ENCODE data around the gene CCP110. TPM values are rescaled to one million over a fixed set of nuclear protein-coding genes. Genes with fewer than 3 reads are reported as not detected.
A peak's percentile ranks its signal among the peaks of the same experiment; 100 is the strongest.
"Not testable (repeated sequence)": the region's sequence is repeated elsewhere in the genome, so short reads cannot be mapped to it uniquely, and the experiment has no call there.

CCP110 gene
- total and polyA plus RNA-seq, 2 experiments from 2014 or later: 4.3 to 9.2 TPM

- no peak overlapping the region for H3K4me2 ChIP-seq
- no peaks in the 10 kb centered on the region for H3K79me2 ChIP-seq
- H2AFZ ChIP-seq: no peak overlapping the region
- 82% methylated on average over 3 of the region's 3 CpGs for WGBS (ENCODE audit: low lambda C conversion rate, missing lambda C conversion rate)
- H3K9me3 ChIP-seq (ENCODE audit: low read depth): no peaks in the 10 kb centered on the region
- H3K9me2 ChIP-seq (replicated peaks; ENCODE audit: insufficient read depth): no peaks in the 10 kb centered on the region
- H3K36me3 ChIP-seq (replicated peaks; ENCODE audit: insufficient read depth, low read depth): no peaks in the 10 kb centered on the region
- H3K27ac ChIP-seq: no peak overlapping the region
- H3K4me1 ChIP-seq (ENCODE audit: insufficient read depth): no peaks in the 10 kb centered on the region
- peak; percentile 31 for DNase-seq (ENCODE audit: low spot score)
- no peak for TF ChIP-seq CTCF (IDR thresholded peaks at IDR 0.05; ENCODE audit: poor library complexity)
- no peak for TF ChIP-seq EZH2 (IDR thresholded peaks at IDR 0.05; ENCODE audit: borderline replicate concordance)
- H3K27me3 ChIP-seq: no peaks in the 10 kb centered on the region
- H4K20me1 ChIP-seq (ENCODE audit: insufficient read depth, poor library complexity, severe bottlenecking): no peaks in the 10 kb centered on the region
- no peak overlapping the region for H3K4me3 ChIP-seq
These were observed 18.5 kb downstream of the CCP110 start for GRCh38 chr16:19542138-19542821.

GRCh38 chr16:19543278-19543996 lies 19.7 kb downstream of the CCP110 start:
- H3K27me3 ChIP-seq; DNase-seq (ENCODE audit: low spot score); H4K20me1 ChIP-seq (ENCODE audit: insufficient read depth, poor library complexity, severe bottlenecking); H3K36me3 ChIP-seq (replicated peaks; ENCODE audit: insufficient read depth, low read depth); H3K27ac ChIP-seq; H3K9me3 ChIP-seq (ENCODE audit: low read depth); H3K9me2 ChIP-seq (replicated peaks; ENCODE audit: insufficient read depth); H3K4me2 ChIP-seq; H3K4me1 ChIP-seq (ENCODE audit: insufficient read depth); H3K79me2 ChIP-seq; H2AFZ ChIP-seq; H3K4me3 ChIP-seq: not testable (repeated sequence)
- WGBS (ENCODE audit: low lambda C conversion rate, missing lambda C conversion rate): 78% methylated on average over 10 of the region's 10 CpGs

GRCh38 chr16:19548144-19548543 lies 24.4 kb downstream of the CCP110 start:
- Histone ChIP-seq H3K9me3 (ENCODE audit: low read depth) (no peaks in the 10 kb centered on the region), H3K9me2 (replicated peaks; ENCODE audit: insufficient read depth) (no peaks in the 10 kb centered on the region), H2AFZ (no peak overlapping the region), H3K27me3 (no peaks in the 10 kb centered on the region), H3K4me1 (ENCODE audit: insufficient read depth) (no peaks in the 10 kb centered on the region), H3K4me2 (no peak overlapping the region), H3K27ac (no peak overlapping the region), H3K4me3 (no peak overlapping the region), H3K36me3 (replicated peaks; ENCODE audit: insufficient read depth, low read depth) (no peaks in the 10 kb centered on the region), H4K20me1 (ENCODE audit: insufficient read depth, poor library complexity, severe bottlenecking) (no peaks in the 10 kb centered on the region), H3K79me2 (no peaks in the 10 kb centered on the region)
- TF ChIP-seq EZH2 (IDR thresholded peaks at IDR 0.05; ENCODE audit: borderline replicate concordance) (no peak), EZH2phosphoT487 (IDR thresholded peaks at IDR 0.05; ENCODE audit: low read depth, severe bottlenecking, unreplicated experiment) (no peak), CTCF (IDR thresholded peaks at IDR 0.05; ENCODE audit: poor library complexity) (no peak)
- WGBS (ENCODE audit: low lambda C conversion rate, missing lambda C conversion rate): 96% methylated on average over 3 of the region's 3 CpGs
- DNase-seq (ENCODE audit: low spot score): no peak

GRCh38 chr16:19549673-19550072 lies 25.9 kb downstream of the CCP110 start:
- no peak for DNase-seq (ENCODE audit: low spot score)
- no peaks in the 10 kb centered on the region for H4K20me1 ChIP-seq (ENCODE audit: insufficient read depth, poor library complexity, severe bottlenecking)
- no peaks in the 10 kb centered on the region for H3K27me3 ChIP-seq
- no peaks in the 10 kb centered on the region for H3K4me1 ChIP-seq (ENCODE audit: insufficient read depth)
- no peak for TF ChIP-seq EZH2phosphoT487 (IDR thresholded peaks at IDR 0.05; ENCODE audit: low read depth, severe bottlenecking, unreplicated experiment)
- no peak for TF ChIP-seq CTCF (IDR thresholded peaks at IDR 0.05; ENCODE audit: poor library complexity)
- TF ChIP-seq EZH2 (IDR thresholded peaks at IDR 0.05; ENCODE audit: borderline replicate concordance): no peak
- no peak overlapping the region for H3K4me3 ChIP-seq
- no peaks in the 10 kb centered on the region for H3K9me2 ChIP-seq (replicated peaks; ENCODE audit: insufficient read depth)
- H3K9me3 ChIP-seq (ENCODE audit: low read depth): no peaks in the 10 kb centered on the region
- H3K79me2 ChIP-seq: no peaks in the 10 kb centered on the region
- no peak overlapping the region for H2AFZ ChIP-seq
- H3K4me2 ChIP-seq: no peak overlapping the region
- H3K27ac ChIP-seq: no peak overlapping the region
- H3K36me3 ChIP-seq (replicated peaks; ENCODE audit: insufficient read depth, low read depth): no peaks in the 10 kb centered on the region
